Hematopoietic multipotent progenitor cell (in vitro differentiated cells): ENCODE measurements around the gene CCDC185. TPM values are rescaled to one million over a fixed set of nuclear protein-coding genes. Genes with fewer than 3 reads are reported as not detected.

ENCODE experiments used
- DNase-seq, 3 donors: peaks; one replicate each; pipeline ENCODE4 v3.0.0-alpha.2; 2011 to 2015; ENCODE audit warnings: low read depth in 2 of 3, low spot score in 2 of 3
- small RNA-seq: library from RNA; depleted of rRNA; stranded (forward); fragments of <200 nt; gene quantifications from one replicate; pipeline ENCODE3, GENCODE V24; 2012
- total RNA-seq: library from RNA; depleted of rRNA; stranded (reverse); fragments of >200 nt; gene quantifications from one replicate; pipeline ENCODE4 v1.2.3, GENCODE V29; 2012

CCDC185 gene
- total RNA-seq, 1 donor: not detected

DNA sequence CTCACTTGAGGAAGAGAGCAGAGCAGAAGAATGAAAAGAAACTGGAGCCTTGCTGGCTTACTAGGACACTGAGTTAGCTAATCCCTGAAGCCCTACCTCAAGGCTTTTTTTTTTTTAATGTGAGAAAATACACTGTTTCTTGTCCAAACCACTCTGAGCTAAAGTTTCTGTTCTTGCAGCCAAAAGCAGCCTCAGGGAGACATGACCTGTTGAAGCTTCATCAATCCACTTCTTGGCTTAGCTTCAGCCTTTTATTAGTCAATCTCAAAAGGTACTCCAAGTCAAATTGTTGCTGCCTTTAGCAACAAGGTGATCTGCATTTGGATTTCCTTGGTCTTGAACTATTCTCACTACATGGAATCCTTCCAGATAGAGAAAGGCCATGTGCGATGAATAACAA lies 33.7 kb downstream of the CCDC185 start:
- no peak for DNase-seq

DNA sequence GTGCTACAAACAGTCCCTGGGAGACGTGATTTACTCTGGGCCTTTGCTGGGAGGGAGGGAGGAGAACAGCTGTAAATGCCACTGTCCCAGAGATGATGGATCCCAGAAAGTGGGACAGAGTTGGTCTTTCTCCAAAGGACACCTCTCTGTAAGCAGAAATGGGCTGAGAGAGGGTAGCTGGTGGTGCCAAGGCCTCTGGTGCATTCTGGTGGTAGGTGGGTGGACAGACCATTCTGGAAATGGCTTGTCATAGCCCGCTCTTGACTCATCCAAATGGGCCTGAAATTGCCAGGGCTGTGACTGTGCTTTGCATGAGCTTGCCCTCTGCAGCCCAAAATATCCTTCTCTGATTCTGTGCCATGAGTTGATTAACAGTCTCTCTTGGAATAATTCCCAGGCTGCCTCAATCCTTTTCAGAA lies 36.1 kb downstream of the CCDC185 start:
- no peak for DNase-seq

DNA sequence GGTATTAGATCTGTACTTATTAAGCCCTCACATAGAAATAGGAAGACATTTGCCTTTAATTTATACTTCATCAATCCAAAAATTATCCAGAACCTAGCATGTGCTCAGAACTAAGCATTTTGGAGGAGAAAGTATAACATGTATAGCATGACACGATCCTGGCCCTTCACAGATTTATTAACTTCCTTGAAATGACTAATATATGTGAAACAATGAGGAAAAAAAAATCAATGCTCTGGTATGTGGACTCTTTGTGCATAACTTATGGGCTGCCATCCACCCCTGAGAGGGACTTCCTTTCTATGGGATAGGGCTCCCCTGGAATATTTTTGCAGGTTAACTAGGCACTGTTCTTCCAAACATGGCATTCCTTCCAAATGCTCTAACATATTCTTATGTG lies 36.6 kb downstream of the CCDC185 start:
- no peak for DNase-seq

DNA sequence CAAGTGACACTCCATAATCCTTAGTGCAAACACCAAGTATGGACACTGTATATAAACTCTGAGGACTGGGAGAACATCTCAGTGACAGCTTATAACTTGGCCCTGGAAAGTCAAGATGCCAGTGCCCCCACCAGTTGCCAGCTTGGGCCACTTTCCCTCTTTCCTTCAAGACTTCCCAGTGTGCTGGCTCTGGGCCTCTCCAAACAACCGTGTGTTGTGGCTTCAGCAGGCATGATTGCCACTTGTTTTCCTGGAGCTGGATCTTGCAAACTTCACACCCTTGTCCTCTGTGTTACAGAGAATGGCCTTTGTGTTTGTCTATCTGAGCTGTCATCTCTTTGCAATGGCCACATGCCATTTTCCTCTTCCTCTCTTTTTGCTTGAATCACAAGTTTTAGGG lies 37.0 kb downstream of the CCDC185 start:
- DNase-seq: no peak

DNA sequence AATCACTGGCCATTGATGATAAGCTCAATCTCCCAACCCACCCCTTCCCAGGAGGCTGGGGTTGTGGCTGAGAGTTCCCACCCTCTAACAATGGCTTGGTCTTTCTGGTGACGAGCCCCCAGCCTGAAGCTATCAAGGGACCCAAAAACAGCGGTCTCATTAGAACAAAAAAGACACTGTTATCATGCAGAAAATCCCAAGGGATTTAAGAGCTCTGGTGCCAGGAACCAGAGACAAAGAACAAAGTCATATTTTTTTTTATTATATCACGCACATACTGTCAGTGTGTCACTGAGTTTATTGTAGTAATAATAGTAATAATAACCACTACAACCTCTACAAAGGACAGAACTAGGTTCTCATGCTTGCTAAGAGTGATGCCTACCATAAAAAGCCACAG lies 43.9 kb downstream of the CCDC185 start:
- DNase-seq: no peak

DNA sequence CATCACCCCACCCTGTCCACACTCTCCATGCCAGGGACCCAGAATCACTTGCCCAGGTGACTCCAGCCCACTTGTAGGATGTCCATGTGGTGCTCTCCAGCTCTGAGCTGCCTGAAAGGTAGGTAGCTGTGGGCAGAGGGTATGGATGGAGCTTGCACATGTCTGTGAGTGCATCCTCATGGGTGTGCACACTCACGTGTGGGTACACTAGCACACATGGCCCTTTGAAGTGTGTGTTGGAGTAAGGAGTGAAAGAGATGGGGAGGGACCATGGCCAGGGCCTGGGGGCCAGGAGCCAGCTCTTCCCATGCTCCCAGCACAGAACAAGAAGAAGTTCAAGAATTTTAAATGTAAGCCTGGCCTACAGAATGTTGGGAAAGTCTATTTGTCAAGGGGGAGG lies 50.2 kb downstream of the CCDC185 start:
- DNase-seq: no peak

DNA sequence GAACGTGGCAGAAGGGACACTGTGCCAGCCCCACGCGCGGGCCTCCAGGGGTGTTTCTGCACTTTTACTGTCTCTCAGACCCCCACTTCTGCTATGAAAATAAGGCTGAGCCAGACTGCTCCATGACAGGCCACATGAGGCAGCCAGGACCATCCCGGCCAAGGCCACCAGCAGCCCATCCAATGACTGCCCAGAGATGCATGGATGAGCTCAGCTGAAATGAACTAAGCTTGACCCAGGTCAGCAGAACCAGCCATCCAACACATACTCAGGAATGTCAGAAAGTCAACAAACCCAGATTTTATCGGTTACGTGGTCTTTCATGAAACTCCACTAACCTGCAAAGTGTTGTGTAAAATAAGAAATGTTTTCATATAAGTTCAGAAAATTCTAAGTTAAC lies 51.2 kb downstream of the CCDC185 start:
- no peak for DNase-seq

Small RNAs within 50 kb of the gene (small RNA-seq; reads per million reads assigned to genes)
- gene RNU4-57P: not detected

Other genes with a start within 250 kb of the CCDC185 start
- gene SUSD4, start 29.2 kb upstream of the CCDC185 start, total RNA-seq: not detected